Superior temporal gyrus (tissue), 1 donor: Measurements from ENCODE around the gene SH3RF1.

ENCODE experiments used
- DNase-seq: peaks from one replicate; pipeline ENCODE4 v3.0.0-alpha.2; 2016; ENCODE audit errors: extremely low spot score

Gene SH3RF1

DNA sequence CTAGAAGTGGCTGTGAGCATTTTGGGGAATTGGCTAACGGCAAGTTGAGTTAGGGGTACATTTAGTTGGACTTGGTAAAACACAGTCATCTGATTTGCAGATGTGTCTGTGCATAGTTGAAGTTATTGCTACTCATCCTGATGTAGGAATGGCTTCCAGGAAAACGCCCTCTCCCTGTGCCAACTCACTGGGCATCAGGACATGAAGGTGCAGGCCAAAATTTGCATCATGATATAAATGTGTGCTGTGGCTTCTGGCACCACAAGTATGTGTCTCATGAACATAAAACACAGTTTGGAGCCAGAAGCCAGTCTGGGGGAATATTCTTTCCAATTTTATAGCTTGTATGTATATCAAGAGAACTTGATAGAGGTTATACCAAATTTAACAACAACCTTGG lies 206.5 kb downstream of the SH3RF1 start:
- no peak for DNase-seq

- DNase-seq: no peak
Measured at GRCh38 chr4:169063441-169063840, 207.3 kb downstream of the SH3RF1 start.

- no peak for DNase-seq
Measured at GRCh38 chr4:169062897-169063244, 207.9 kb downstream of the SH3RF1 start.

DNA sequence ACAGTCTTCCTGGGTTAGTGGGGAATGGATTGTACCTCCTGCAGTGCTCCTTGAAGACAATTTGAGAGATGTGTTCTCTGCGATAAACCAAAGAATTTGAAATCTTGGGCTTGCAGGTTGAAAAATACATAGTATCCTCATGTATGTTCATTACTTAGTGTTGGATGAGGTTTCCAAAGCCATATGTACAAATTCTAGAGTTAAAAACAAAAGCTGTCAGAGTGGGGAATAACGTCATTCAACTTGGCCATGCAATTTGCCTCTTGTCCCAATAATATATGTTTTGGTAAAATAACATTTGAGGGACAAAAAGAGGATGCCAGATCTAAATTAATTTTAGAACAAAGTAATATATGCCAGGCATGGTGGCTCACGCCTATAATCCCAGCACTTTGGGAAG lies 209.4 kb downstream of the SH3RF1 start:
- DNase-seq: no peak

DNA sequence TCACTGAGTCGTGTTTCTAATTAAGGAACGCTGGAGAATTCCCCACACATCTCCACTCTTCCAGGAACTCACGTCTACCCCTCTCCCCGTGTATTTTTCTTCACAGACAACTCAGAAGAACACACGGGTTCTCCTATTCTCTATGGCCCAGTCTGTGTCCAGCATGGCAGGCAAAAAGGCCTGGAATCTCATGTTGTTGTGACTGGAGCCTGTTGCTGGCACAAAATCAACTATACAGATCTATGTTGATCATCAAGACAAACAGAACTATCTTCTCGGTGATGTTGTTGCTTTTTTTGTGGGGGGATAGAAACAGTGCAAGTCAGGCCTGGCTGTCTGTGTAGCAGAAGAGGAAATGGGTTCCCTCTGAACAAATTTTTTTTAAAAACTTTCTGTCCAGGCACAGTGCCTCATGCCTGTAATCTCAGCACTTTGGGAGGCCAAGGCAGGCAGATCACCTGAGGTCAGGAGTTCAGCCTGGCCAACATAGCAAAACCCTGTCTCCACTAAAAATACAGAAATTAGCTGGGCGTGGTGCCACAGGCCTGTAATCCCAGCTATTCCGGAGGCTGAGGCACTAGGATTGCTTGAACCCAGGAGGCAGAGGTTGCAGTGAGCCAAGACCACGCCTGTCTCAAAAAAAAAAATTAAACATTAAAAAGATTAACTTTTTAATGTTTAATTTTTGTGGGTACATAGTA lies 210.2 kb downstream of the SH3RF1 start:
- DNase-seq: no peak

- DNase-seq: peak; percentile 32
Measured at GRCh38 chr4:169059306-169060211, 211.2 kb downstream of the SH3RF1 start.

GRCh38 chr4:169058312-169058711 lies 212.4 kb downstream of the SH3RF1 start:
- DNase-seq: no peak

DNA sequence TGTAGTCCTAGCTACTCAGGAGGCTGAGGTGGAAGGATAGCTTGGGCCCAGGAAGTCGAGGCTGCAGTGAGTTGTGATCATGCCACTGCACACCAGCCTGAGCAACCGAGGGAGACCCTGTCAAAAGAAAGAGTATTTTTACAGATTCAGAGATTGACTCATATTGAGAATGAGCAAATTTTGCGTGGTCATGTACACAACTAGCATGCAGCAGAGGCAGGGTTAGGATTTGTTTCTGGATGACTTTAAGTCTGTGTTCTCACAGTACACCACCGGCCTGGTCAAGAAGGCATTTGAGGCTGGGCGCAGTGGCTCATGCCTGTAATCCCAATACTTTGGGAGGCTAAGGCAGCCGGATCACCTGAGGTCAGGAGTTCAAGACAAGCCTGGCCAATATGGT lies 215.9 kb downstream of the SH3RF1 start:
- no peak for DNase-seq

GRCh38 chr4:169052594-169052945 lies 218.2 kb downstream of the SH3RF1 start:
- no peak for DNase-seq

- no peak for DNase-seq
Measured at GRCh38 chr4:169051761-169052593, 218.8 kb downstream of the SH3RF1 start.

GRCh38 chr4:169050881-169051760 lies 219.6 kb downstream of the SH3RF1 start:
- no peak for DNase-seq

DNA sequence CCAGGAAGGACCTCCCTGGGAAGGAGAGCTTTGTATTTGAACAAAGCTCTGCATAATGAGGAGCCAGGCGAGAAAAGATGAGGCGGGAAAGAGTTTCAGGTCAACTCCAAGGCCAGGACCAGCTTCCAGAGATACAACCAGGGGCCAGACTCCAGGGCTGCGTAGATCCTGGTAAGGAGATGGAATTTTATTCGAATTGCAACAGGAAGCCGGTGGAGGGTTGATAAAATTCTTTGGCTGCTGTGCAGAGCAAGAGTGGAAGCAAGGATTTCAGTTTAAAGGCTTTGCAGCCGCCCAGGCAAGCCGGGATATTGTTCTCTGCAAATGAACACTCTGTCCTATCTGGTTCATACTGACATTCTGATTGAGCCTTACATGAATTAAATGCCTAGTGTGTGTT lies 220.5 kb downstream of the SH3RF1 start:
- DNase-seq: no peak

GRCh38 chr4:169048868-169049414 lies 221.8 kb downstream of the SH3RF1 start:
- DNase-seq: no peak

DNA sequence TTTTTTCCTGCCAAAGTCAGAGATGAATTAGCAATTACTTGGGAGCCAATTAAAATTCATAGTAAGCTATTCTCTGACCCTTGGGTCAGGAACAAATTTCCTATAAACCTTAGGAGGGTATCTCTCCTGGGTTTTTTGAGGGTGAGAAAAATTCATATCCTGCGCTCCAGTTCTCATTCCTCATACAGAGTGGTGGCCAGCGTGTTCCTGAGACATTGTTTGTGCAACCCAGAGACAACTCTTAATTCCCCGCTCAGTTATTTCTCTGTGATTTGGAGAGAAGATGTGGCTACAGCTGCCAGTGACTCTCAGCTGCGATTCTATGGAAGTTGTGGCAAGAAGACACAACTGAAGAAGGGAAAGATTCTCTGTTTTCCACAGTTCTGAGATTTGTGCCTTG lies 222.8 kb downstream of the SH3RF1 start:
- DNase-seq: no peak

DNA sequence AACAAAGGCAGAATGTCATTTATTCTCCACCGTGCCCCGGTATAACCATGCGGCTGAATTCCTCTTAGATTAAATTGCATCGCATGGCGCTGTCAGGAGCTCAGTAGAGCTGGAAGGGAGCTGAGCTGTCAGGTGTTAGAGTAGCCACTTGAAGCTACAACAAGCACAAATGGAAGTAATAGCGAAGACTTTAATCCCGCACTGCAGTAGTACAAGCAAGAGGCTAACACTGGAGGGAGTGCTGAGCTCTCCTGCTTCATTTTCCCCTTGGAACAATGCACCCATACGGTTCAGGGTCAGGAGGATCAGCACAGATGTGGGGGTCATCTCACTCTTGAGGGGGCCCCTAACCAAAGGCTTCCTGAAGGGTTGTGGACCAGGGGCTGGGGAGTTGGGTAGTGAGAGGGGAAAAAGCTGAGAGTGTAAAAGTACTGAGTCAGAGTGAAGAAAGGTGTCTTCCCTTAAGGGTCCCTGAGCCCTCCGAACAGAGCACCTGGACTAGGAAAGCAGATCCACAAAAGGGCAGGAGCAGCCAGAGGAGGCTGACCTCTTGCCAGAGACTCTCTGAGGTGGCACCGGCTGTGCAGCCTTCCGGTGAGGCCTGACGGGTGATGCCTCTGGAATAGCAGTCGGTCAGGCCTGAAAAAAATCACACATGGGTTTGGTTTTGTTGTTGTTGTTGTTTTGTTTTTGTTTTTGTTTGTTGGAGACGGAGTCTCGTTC lies 224.7 kb downstream of the SH3RF1 start:
- no peak for DNase-seq

DNA sequence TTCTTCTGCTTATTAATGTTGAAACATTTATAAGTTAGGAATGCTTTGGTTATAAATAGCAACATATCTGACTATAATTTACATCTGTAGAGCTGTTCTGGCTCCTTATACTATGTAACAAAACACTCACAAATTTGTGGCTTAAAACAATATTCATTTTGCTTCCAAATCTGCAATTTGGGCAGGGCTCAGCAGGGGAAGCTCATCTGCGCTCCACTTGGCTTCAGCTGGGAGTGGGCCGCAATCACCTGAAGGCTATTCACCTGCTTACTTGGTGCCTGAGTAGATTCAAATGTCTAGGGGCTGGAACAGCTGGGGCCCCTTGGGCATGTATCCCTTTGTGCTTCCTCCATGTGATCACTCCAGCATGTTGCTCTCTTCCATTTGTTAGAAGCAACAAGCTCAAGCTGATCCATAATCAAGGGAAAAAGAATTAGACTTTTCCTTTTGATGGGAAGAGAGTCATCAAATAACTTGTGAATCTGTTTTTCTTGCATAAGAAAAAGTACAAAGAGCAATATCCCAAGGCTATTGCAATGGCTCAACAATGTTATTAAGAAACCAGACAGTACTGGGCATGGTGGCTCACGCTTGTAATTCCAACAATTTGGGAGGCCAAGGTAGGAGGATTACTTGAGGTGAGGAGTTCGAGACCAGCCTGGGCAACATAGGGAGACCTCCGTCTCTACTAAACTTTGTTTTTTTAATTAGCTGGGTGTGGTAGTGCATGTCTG lies 225.9 kb downstream of the SH3RF1 start:
- DNase-seq: no peak
